Measurements from ENCODE around the gene ST7.
A peak's percentile ranks its signal among the peaks of the same experiment; 100 is the strongest.

Gene ST7

DNA sequence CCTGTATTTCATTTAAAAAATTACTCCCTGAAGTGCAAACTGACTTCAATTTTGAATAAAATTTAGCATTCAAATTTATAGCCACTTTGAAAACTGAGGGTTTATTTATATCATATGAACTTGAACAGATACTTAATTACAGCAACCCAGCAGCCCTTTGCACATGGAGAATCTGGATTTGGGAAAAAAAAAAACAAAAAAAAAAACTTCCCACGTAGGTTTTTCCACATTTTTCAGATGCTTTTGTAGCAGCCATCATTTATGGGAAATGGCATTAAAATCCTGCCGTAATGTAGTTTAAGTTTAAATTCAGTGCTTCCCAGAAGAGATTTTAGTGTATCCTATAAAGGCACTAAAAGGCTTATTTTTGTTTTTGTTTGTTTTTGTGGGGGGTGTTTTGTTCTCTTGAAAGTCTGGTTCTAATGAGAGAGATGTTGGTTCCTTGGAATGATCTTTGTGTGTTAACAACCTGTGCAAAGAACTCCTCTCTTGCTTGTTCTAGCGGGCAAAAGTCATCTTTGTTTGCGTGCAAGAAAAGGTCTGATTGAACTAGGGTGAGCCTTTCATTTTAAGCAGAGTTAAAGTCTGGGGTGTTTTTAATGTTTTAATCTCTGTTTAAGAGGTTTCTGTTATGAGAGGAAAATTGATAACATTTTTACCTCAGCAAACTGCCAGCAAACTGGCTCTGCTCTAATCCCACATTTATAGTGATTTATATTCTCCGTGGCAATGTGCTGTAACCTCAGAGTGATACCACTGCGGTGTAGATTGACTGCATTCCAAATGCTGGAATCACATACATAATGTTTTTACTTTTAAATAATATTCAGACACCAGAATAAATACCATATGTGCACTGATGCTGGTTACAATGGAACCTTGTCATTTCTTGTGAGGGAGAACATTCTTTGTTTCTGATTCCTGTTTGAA, 264.1 kb downstream of the ST7 start:
- TF ChIP-seq, protein P1, sequence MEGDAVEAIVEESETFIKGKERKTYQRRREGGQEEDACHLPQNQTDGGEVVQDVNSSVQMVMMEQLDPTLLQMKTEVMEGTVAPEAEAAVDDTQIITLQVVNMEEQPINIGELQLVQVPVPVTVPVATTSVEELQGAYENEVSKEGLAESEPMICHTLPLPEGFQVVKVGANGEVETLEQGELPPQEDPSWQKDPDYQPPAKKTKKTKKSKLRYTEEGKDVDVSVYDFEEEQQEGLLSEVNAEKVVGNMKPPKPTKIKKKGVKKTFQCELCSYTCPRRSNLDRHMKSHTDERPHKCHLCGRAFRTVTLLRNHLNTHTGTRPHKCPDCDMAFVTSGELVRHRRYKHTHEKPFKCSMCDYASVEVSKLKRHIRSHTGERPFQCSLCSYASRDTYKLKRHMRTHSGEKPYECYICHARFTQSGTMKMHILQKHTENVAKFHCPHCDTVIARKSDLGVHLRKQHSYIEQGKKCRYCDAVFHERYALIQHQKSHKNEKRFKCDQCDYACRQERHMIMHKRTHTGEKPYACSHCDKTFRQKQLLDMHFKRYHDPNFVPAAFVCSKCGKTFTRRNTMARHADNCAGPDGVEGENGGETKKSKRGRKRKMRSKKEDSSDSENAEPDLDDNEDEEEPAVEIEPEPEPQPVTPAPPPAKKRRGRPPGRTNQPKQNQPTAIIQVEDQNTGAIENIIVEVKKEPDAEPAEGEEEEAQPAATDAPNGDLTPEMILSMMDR (IDR thresholded peaks at IDR 0.05; ENCODE audit: insufficient read depth, low read length, poor library complexity, severe bottlenecking) = no peak
- DNase-seq (ENCODE audit: extremely low read depth, insufficient read length) = no peak
- H3K27me3 ChIP-seq (replicated peaks; ENCODE audit: control insufficient read depth, insufficient read depth, low read length) = no peaks in the 10 kb centered on the region
- H3K4me3 ChIP-seq (replicated peaks; ENCODE audit: low read depth, low read length) = no peak overlapping the region
- peaks cover 3% of the 10 kb centered on the region for H3K36me3 ChIP-seq (ENCODE audit: control insufficient read depth, insufficient read depth, low read length)

DNA sequence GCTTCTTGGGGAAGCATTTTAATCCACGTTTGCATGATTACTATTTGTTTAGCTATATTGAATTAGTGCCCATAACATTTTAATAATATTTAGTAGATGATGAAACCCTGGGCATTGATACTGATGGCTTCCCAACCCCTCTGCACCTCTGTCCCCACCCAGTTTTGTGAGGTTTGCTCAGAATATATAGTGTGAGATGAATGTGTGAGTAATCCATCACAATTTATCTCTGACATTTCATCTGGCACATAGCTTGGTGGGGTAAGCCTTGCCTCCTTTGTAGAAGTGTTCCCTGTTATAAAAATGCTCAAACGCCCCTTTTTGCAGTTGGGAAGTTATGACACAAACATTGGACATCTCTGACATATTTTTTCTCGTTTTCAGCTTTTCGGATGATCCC, 265.4 kb downstream of the ST7 start:
- H3K27me3 ChIP-seq (replicated peaks; ENCODE audit: control insufficient read depth, insufficient read depth, low read length) = no peaks in the 10 kb centered on the region
- peaks cover 4% of the 10 kb centered on the region for H3K36me3 ChIP-seq (ENCODE audit: control insufficient read depth, insufficient read depth, low read length)
- TF ChIP-seq, protein P1 (IDR thresholded peaks at IDR 0.05; ENCODE audit: insufficient read depth, low read length, poor library complexity, severe bottlenecking) = no peak
- no peak overlapping the region for H3K4me3 ChIP-seq (replicated peaks; ENCODE audit: low read depth, low read length)
- no peak for DNase-seq (ENCODE audit: extremely low read depth, insufficient read length)

DNA sequence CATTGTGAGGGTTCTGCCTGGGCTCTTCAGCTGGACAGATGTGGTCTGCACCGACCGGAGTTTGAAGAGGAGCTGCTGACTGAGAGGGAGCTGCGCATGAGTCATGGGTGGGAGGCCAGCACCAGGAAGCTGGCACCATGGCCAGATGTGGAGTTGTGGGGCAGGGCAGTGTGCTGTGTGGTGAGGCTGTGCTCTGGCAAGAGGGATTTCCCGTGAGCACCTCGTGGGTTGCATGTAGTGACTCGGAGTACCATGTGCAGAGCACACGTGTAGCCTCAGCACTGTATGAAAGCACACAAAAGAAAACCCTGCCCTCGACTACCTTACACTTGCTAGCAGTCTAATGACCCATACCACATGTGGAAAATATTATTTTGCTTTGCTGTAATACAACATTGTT, 266.2 kb downstream of the ST7 start:
- no peak for DNase-seq (ENCODE audit: extremely low read depth, insufficient read length)
- peaks cover 4% of the 10 kb centered on the region for H3K36me3 ChIP-seq (ENCODE audit: control insufficient read depth, insufficient read depth, low read length)
- H3K27me3 ChIP-seq (replicated peaks; ENCODE audit: control insufficient read depth, insufficient read depth, low read length) = no peaks in the 10 kb centered on the region
- TF ChIP-seq, protein P1 (IDR thresholded peaks at IDR 0.05; ENCODE audit: insufficient read depth, low read length, poor library complexity, severe bottlenecking) = no peak
- H3K4me3 ChIP-seq (replicated peaks; ENCODE audit: low read depth, low read length) = no peak overlapping the region

DNA sequence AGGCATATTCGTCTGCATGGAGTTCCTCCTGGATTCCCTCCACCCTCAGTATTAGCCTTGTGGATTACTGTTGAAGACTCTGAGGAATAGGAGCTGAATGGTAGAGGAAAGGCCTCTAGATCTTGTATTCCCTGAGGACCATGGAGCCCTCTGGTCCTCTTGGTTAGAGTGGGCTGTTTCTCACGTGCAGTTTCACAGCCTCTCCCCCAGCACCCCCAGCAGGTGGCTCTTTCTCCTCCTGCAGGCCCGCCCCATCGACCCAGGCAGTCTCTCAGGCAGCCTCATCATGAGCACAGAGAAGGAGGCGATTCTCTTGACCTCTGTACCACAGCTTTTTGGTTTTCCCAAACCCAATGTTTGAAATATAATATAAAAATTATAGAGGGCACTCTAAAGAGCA, 267.5 kb downstream of the ST7 start:
- H3K4me3 ChIP-seq (replicated peaks; ENCODE audit: low read depth, low read length) = no peak overlapping the region
- DNase-seq (ENCODE audit: extremely low read depth, insufficient read length) = no peak
- peaks cover 4% of the 10 kb centered on the region for H3K36me3 ChIP-seq (ENCODE audit: control insufficient read depth, insufficient read depth, low read length)
- TF ChIP-seq, protein P1 (IDR thresholded peaks at IDR 0.05; ENCODE audit: insufficient read depth, low read length, poor library complexity, severe bottlenecking) = peak; percentile 16
- no peaks in the 10 kb centered on the region for H3K27me3 ChIP-seq (replicated peaks; ENCODE audit: control insufficient read depth, insufficient read depth, low read length)

DNA sequence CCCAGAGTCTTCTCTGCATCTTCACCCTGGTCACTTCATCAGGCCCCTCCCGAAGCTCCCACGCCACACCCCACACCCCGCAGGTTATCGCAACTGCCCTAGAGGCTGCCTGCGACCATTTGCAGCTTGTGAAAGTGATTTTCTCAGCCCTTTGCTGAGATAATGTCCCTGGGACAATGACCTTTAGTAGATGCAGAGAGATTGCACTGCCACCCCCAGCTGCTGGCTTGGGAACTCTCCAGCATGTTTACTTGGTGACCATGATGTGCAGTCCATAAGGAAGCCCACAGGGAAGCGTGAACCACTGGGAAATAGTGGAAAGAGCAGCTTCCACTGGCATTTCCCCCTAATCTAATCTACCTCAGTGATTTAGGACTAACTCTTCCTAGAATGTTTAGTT, 272.2 kb downstream of the ST7 start:
- no peak overlapping the region for H3K4me3 ChIP-seq (replicated peaks; ENCODE audit: low read depth, low read length)
- H3K27me3 ChIP-seq (replicated peaks; ENCODE audit: control insufficient read depth, insufficient read depth, low read length) = no peaks in the 10 kb centered on the region
- TF ChIP-seq, protein P1 (IDR thresholded peaks at IDR 0.05; ENCODE audit: insufficient read depth, low read length, poor library complexity, severe bottlenecking) = no peak
- H3K36me3 ChIP-seq (ENCODE audit: control insufficient read depth, insufficient read depth, low read length) = peaks cover 1% of the 10 kb centered on the region; the same call in 1 of the 2 replicates
- DNase-seq (ENCODE audit: extremely low read depth, insufficient read length) = no peak
